GM12864 (cell line): ENCODE results near the gene EPHA7.

Experiments used
- DNase-seq: peaks from one replicate; pipeline ENCODE4 v3.0.0-alpha.2; 2011; ENCODE audit warnings: low read depth
- H3K4me3 ChIP-seq: 2 replicates; pipeline ENCODE4 v1.5.1; 2011; ENCODE audit warnings: mild to moderate bottlenecking, low read depth, low read length, control low read depth
- TF ChIP-seq, protein P1 (sequence below): IDR thresholded peaks from 2 replicates; pipeline ENCODE4 v1.5.1; 2011; ENCODE audit warnings: low read depth, mild to moderate bottlenecking, moderate library complexity, low read length, control low read depth, inconsistent platforms; ENCODE audit errors: missing control alignments

EPHA7 gene

DNA sequence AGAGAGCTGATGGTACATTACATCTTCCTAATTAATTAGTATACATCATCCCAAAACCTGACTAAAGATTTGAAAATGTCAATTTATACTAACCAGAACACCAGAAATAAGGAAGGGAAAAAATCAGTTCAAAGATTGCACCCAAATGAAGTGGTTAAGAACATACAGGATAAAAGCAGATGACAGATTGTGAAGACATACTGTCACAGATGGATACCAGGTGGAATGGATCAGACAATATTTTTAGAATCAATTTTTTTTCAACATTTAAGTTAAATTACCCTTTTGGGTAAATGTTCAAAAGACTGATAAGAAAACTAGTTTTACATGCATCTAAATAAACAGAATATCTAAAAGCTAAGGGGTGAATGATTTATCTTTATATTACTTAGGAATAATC lies 47.6 kb downstream of the EPHA7 start:
- TF ChIP-seq, protein P1, sequence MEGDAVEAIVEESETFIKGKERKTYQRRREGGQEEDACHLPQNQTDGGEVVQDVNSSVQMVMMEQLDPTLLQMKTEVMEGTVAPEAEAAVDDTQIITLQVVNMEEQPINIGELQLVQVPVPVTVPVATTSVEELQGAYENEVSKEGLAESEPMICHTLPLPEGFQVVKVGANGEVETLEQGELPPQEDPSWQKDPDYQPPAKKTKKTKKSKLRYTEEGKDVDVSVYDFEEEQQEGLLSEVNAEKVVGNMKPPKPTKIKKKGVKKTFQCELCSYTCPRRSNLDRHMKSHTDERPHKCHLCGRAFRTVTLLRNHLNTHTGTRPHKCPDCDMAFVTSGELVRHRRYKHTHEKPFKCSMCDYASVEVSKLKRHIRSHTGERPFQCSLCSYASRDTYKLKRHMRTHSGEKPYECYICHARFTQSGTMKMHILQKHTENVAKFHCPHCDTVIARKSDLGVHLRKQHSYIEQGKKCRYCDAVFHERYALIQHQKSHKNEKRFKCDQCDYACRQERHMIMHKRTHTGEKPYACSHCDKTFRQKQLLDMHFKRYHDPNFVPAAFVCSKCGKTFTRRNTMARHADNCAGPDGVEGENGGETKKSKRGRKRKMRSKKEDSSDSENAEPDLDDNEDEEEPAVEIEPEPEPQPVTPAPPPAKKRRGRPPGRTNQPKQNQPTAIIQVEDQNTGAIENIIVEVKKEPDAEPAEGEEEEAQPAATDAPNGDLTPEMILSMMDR: no peak
- no peak for DNase-seq
- no peak overlapping the region for H3K4me3 ChIP-seq

DNA sequence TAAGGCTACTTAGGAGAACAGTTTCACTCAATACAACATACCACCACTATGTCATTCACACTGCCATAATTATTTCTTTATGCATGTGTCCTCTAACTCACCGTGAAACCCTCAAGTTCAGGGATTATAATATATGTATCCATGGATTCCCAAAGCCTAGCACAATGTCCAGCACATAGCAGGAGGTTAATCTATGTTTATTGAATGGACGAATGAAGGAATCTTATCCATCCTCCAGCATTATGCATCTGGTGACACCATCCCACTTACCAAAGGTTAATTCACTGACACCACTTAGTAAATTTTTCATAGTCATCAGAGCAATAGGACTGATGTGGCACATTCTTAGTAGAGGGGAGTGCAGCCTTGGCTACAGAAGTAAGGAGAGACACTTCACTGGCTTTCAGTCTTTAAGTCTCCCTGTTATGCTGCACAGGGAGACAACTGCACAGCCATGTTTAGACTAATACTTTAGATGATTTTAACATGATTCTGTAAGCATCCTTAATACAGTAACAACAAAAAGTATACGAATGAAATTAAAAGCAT lies 49.7 kb downstream of the EPHA7 start:
- DNase-seq: no peak
- no peak overlapping the region for H3K4me3 ChIP-seq
- TF ChIP-seq, protein P1: no peak

DNA sequence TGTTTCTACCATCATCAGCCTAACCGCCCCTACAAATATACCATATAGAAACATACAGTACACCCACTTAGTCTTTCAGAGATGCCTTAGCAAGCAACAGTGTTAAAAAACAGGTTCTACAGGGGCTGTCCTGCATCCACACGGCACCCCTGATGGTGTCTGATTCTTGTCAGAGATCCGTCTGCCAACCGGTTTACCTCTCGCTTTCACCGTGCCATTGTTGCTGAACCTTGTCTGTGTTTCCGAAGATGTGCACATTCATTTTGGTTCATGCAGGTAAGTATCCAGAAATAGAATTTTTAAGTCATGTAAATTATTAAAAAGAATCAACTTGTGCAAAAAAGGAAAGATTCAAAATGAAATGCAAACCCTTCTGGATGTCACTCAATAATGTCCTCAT lies 52.9 kb downstream of the EPHA7 start:
- TF ChIP-seq, protein P1: no peak
- no peak for DNase-seq
- no peak overlapping the region for H3K4me3 ChIP-seq

DNA sequence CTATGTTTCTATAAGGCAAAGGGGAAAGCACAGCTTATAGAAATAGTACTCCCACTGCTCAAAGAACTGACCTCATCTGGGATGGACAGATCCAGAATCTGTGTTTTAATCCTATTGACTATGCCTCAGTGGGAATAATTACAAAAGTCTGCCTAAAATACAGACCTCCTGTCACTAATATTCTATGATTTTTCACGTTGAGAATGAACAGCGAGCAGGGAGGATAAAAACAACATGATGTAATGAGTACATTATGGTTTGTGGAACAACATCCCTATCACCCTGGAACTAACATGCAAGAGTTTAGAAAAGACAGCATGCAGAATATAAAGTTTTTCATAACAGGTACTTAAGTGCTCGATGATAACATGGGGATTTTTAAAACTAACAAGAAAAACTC lies 53.9 kb downstream of the EPHA7 start:
- H3K4me3 ChIP-seq: no peak overlapping the region
- no peak for DNase-seq
- TF ChIP-seq, protein P1: no peak

DNA sequence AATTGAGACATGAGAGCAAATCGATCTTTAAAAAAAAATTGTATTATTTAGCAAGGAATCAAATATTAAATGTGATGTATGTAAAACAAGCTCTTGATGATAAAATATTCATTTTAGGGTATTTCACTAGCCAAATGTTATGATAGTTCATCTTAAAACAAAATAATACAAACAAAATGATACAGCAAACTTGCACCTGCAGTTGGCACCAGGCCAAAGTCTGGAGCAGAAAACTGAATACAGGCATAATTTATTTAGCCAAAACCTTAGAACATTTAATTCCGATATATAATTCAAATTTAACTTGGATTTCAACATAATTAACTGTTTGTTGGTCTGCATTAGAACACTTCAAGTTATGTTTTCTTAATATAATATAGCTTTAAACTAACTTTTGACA lies 60.9 kb downstream of the EPHA7 start:
- TF ChIP-seq, protein P1: no peak
- H3K4me3 ChIP-seq: no peak overlapping the region
- DNase-seq: no peak

DNA sequence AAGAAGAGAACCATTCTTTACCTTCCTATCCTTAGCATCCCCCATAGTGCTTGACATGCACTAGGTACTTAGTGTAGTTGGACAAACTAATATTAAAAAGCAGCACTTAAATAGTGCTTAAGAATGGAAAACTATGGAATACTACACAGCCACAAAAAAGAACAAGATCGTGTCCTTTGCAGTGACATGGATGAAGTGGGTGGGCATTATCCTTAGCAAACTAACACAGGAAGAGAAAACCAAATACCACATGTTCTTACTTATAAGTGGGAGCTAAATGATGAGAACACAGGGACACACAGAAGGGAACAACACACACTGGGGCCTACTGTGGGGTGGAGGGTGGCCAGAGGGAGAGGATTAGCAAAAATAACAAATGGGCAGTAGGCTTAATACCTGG lies 66.8 kb downstream of the EPHA7 start:
- H3K4me3 ChIP-seq: no peak overlapping the region
- no peak for DNase-seq
- TF ChIP-seq, protein P1: no peak

DNA sequence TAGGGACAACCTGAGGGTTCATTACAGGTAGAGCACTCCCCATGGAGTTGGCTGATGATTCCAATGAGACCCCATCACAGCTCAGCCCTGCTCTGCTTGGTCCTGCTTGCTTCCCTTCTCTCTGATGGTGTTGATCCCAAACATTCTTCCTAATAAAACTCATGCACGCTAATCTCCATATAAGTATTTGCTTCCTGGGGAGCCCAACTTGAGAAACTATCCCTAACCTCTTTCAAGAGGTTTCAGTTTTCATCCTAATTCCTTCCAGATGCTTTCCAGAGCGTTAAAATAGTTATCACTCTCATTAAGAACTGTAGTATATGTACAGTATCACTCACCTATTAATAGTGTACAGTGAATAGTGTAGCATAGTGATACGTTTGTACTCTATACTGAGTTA lies 68.1 kb downstream of the EPHA7 start:
- DNase-seq: no peak
- TF ChIP-seq, protein P1: no peak
- no peak overlapping the region for H3K4me3 ChIP-seq
